Activated effector memory CD4-positive, alpha-beta T cell treated with anti-CD3 and anti-CD28 coated beads, Interleukin-2, amount 50 U/mL, for 16 hours (primary cell): ENCODE results near the gene TGFB1.

Experiments used
- DNase-seq: peaks from one replicate; pipeline ENCODE4 v3.0.0-alpha.2; 2020

Gene TGFB1

DNA sequence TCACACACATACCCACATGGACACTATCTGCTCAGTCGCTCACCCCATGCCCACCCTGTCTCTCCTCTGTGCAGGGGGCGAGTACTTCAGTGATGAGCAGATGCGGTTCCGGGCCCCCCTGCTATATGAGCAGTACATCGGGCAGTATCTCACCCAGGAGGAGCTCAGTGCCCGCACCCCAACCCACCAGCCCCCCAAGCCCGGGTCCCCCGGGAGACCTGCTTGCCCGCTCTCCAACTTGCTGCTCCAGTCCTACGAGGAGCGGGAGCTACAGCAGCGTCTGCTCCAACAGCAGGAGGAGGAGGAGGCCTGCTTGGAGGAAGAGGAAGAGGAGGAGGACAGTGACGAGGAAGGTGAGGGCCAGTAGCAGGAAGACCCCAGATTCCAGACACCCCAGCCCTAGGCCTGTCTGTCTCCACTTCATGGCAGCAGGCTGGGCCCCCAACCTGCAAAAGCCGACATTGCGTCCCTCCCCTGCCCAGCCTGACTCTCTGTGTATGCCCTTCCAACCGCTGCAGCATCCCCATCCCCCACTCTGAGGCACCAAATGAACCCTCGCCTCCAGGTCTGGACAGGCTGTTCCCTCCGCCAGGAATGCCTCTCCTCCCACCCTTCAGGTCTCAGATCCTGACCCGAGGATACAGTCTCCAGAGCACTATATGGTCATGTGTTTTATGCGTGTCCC, 34.1 kb downstream of the TGFB1 start:
- no peak for DNase-seq

DNA sequence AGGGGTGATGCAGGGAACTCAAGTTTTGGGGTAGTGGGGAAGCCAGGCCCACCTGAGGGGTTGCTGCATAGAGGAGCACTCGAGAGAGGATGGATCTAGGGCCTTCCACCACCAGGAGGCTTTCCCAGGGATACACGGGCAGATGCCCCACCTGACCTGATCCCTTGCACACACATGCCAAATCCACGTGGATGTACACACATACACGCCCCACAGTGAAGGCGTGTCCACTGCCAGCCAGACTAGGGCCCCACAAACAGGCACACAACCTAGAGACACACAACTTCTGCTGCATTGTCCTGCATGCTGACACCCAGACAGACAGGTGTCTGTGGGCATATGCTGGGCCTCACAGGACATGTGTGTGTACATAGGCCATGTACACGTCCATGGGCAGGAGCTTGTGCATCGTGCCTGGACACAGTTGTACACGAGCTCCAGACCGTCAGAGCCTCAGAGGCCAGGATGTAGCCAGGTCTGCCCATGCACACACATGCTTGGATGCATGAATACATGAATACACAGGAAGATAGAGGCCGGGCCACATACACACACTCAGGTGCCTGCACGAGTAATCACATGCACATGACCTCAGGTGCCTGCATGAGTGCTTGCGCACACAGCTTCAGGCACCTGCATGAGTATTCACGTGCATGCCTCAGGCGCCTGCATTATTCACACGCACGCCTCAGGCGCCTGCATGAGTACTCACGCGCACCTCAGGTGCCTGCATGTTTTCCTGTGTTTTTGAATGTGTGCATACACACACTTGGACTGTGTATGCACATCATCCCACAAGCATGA, 34.8 kb downstream of the TGFB1 start:
- no peak for DNase-seq

DNA sequence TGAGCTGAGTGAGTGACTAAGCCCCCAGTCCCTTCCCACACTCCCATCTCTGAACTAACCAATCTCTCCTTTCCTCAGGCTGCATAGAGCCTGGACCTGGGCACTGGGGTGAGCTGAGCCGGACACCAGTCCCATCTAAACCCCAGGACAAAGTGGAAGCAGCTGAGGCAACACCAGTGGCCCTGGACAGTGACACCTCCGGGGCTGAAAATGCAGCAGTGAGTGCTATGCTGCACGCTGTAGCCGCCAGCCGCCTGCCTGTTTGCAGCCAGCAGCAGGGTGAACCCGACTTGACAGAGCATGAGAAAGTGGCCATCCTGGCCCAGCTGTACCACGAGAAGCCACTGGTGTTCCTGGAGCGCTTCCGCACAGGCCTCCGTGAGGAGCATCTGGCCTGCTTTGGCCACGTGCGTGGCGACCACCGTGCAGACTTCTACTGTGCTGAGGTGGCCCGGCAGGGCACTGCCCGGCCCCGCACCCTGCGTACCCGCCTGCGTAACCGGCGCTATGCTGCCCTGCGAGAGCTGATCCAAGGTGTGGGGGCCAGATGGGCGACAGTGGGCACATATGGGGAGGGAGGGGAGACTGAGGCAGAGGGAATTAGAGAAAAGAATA, 37.3 kb downstream of the TGFB1 start:
- no peak for DNase-seq

DNA sequence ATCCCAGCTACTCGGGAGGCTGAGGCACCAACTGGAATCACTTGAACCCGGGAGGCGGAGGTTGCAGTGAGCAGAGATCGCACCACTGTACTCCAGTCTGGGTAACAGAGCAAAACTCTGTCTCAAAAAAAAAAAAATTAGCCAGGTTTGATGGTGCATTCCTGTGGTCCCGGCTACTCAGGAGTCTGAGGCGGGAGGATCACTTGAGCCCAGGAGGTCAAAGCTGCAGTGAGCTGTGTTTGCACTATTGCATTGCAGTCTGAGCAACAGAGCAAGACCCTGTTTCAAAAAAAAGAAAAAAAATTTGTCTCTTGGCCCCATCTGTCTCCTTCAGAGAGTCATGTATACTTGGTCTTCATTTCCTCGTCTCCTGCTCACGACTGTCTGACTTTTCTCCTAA, 42.1 kb downstream of the TGFB1 start:
- no peak for DNase-seq

DNA sequence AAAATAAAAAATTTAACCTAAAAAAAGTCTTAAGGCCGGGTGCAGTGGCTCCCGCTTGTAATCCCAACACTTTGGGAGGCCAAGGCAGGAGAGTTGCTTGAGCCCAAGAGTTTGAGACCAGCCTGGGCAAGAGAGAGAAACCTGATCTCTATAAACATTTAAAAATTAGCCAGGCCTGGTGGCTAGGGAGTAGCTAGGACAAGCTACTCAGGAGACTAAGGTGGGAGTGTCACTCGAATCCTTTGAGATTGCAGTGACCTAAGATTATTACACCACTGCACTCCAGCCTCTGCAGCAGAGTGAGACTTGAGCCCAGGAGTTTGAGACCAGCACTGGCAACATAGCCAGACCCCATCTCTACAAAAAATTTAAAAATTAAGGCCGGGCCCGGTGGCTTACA, 42.6 kb downstream of the TGFB1 start:
- DNase-seq = no peak

DNA sequence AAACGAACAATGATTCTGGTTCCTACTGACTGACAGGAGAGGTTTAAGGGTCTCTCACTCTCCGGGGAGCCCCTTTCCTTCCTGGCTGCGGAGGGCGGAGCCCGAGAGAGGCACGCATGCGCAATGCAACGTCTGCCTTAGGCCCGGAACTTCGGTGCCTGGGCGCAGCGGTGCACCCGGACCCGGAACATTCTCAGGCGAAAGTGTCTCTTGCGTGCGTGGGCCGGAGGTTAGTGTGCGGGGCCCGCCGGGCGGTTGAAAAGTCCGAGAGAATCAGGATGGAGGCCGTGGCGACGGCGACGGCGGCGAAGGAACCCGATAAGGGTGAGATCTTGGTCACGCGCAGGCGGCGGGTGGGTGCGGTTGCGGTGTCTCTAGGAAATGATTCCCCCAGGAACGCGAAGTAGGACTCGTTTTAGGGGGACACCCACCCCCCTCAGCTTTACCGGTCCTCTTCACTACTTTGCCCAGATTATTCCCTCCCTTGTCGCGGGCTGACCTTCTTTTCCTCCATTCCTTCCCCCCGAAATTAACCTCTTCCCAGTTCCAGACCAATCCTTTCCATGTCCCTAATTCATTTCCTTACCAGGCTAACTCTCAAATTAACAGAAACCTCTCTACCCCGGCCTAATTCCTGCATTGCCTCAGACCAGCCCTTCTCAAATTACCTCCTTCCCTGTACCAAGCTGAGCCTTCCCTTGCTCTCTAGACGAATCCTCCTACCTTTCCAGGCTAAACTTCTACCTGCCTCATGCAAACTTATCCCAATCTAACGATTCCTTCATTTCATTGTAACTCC, 43.5 kb downstream of the TGFB1 start, which contains the start of gene CCDC97:
Gene CCDC97 (plus strand): TSS at position 140 of the 799 bp plus-strand sequence. CDS start 139 bp downstream, at position 279.
- DNase-seq = peak; percentile 96

DNA sequence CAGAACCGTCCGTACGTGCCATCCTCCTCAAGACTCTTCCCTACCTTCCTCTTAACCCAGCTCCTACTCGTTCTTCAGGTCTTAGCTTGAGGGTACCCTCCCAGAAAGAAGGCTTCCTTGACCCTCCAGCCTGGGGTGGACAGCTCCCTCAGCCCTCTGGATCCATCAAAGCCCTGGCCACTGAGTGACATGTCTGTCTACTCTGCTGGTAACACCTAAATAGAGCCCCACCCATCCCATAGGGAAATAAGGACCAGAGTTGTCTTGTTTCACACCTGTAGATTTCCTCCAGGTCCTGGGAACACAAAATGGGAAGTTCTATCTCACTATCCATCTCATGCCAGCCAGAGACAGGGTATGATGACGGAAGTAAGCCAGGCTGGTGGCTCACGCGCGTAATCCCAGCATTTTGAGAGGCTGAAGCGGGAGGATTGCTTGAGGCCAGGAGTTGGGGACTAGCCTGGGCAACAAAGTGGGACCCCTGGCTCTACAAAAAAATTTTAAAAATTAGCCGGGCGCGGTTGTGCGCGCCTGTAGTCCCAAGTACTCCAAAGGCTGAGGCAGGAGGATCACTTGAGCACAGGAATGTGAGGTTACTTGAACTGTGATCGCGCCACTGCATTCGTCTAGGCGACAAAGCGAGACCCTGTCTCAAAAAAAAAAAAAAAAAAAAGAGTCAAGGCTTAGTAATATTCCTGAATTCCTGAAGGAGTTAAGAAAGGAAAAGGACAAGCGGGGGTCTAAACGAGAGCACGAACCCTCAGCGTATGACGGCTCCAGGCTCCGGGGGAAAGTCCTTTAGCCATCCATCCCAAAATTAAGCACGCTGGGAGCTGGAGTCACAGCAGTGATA, 44.3 kb downstream of the TGFB1 start:
- no peak for DNase-seq

DNA sequence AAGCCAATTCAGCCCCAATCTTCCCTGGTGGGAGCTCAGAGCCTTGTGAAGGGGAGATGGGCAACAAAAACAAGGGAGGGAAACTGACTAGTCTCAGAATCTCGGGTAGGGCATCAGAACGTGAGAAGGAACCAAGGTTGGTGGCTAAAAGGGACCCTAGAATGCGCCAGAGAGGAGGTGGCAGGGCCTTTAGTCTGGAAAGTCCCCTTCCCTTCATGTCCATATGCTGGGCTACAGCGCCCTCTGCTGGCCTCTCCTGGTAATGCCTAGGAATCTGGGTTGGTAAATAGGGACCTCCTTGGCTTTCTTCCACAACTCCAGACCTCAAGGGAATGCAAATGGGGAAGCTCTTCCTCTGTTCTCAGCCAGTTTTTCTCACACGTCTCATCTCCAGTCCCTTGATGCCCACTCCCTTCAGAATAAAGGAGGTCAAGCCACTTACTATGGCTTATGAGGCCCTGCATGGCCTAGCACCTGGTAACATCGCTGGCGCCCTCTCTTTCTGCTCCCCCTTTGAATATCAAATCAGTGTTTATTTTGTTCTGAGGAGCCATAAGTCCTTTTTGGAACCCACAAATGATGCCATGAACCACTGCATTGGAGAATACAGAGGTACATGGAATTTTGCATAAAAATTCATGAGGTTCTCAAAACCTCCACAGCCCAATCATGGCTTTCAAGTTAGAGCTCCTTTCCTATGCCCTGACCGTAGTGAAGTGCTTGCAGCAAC, 45.1 kb downstream of the TGFB1 start:
- peak; percentile 99 for DNase-seq

DNA sequence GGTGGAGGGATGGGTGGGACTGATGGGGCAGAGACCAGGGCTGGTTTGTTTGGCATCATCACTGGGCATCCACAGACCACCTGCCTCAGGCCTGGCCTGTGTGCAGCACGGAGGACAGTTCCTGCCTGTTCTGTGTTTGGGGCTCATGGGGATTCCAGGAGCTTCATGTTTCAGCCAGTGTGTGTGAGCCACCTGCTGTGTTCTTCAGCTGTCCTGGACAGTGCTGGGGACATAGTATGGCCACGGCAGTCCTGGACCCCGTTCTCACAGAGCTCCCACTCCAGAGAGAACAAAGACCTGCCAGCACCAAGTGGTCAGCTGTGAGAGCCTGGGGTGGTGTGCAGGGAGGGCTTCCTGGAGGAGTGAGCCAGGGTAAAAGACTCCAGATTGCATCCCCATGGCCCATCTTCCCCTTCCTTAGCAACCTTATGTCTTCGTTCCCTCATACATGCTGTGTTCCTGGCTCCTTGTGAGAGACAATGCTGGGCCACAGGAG, 45.7 kb downstream of the TGFB1 start:
- no peak for DNase-seq

DNA sequence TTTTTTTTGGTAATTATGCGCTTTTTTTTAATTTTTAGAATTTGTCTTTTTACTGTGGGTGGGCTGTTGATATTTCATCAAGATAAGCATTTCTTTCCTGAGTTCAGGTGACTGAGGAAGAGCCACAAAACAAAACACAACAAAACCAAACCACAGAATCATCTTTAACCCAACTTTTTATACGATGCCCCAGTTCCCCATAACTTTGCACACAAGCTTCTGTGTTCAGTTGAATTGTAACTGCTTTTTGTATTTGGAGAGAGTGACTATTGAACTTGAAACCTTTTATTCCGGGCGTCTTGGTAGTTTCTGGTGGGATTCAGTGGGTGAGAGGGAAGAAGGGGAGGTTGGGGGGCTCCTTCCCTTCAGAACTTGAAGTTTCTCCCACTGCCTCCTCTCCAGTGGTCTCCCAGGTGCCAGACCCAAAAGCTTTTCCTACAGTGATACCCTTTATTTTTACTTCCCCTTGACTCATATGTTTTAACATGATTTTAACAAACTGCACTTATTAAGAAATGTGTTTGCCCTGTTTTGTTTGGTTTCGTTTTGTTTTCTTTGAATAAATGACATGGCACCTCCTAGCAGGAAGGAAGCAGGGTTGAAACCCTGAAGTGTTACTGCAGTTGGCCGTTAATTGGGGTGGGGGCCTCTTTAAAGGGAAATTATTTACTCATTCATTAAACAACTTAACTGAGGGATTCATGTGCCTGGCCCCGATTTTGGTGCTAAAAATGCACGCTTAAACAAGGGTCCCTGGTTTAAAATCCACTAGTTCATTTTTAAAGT, 46.4 kb downstream of the TGFB1 start:
- no peak for DNase-seq

DNA sequence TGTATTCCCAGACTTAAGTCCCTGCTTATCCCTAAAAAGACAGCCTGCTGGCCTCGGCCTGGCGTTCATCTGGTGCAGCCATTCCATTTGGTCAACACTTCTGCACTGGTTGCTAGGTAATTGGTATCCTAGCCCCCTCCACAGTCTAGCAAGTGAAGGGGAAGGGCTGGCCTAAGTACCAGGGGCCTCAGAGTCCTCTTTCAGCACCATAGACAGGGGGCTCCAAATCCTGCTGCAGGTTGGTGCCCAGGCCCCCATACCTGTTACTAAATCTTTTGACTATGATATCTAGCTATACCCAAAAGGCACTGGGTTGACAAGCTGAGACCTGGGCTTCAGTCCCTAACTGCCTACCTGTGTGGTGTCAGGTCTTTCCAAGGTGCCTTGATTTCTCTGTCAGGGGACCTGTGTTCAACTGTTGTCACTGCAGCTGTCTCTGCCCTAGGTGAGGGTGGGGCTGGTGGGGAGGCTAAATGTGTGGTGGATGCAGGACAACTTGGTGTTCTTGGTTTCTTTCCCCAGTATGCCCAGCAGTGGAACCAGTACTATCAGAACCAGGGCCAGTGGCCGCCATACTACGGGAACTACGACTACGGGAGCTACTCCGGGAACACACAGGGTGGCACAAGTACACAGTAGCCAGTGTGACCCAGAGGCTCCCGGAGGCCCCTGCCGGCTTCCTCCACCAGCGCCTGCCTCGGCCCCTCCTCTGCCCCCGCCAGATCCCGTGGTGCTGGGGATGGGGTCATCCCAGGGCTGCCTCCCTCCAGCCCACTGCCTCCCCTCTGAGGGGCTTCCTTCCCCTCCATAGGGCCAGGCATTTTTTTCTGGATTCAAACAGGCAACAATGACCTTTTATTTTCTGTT, 47.6 kb downstream of the TGFB1 start:
- DNase-seq = no peak

DNA sequence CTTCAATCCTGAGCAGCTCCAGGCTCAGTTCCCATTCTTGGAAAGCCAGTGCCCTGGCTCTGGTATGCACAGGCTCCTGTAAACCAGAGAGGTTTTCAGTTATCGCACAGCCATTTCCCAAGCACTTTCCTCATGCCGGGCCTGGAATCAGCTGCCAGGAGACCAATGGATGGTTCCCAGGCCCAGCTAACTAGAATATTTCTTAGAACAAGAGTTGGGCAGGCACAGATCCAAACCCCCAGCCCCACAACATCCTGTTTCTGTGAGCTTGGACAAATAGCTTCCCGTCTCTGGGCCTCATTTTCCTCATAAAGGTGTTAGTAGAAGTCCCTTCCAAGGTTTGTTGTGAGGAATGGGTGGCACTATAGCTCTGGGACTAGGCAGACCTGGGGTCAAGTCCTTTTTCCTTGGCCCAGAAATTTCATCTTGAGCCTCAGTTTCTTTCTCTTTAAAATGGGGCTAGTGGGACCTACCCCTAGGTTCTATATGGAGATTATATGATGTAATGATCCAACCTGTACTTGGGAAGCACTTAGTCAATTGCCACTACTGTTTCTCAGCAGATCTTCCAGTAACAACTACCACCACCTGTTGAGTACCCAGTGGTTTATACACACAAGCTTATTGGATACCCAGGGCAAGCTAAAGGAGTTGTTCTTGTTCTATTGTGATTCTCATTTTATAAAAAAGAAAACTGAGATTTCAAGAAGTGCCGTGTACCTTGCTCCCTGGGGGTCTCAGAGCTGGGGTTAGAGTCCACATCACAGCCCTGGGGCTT, 48.8 kb downstream of the TGFB1 start:
- DNase-seq = no peak

DNA sequence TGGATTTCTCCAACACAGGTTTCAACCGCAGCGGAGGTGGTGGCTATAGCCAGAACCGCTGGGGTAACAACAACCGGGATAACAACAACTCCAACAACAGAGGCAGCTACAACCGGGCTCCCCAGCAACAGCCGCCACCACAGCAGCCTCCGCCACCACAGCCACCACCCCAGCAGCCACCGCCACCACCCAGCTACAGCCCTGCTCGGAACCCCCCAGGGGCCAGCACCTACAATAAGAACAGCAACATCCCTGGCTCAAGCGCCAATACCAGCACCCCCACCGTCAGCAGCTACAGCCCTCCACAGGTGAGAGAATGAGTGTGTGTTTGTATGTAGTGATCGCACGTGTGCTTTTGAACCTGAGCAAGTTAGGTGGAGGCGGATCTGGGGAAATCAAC, 49.8 kb downstream of the TGFB1 start:
- no peak for DNase-seq

DNA sequence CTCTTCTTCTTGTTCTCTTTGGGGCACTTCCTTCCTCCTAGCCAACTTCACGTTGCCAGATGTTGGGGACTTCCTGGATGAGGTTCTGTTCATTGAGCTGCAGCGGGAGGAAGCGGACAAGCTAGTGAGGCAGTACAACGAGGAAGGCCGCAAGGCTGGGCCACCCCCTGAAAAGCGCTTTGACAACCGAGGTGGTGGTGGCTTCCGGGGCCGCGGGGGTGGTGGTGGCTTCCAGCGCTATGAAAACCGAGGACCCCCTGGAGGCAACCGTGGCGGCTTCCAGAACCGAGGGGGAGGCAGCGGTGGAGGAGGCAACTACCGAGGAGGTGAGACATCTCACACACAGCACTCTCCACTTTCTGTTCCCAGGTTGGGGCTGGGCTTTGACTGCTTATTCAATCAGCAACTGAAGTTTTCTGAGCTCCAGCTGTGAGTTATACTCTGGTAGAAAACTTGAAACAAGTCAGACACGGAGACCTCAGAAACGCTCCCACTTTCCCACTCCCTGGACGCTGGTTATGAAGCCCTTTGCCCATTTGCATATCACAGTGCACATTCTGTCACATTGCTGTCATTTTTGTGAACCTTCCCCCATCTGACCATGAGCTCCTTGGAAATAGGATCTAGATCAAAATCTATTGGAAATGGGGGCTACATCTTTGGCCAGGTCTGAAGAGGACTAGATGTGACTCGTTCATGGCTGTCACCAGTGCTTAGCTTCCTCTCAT, 50.9 kb downstream of the TGFB1 start:
- peak; percentile 87 for DNase-seq

DNA sequence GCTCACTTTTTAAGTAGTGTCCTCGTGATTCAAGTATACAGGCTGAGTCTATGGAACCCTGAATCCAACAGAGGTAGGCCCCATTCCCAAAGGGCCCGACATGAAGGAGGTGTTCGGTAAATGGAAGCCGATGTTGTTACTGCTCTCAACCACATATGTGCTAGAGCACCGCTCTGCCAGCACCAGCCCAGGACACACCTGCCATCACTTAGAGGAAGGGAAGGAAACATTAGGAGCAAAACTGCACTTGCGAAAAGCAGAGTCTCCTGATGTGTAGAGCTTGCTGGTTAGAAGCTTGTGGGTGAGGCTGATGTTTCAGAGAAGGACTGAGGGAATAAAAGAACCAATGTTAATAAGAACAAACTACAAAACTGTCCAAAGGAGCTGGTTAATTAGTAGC, 53.2 kb downstream of the TGFB1 start:
- peak; percentile 46 for DNase-seq

DNA sequence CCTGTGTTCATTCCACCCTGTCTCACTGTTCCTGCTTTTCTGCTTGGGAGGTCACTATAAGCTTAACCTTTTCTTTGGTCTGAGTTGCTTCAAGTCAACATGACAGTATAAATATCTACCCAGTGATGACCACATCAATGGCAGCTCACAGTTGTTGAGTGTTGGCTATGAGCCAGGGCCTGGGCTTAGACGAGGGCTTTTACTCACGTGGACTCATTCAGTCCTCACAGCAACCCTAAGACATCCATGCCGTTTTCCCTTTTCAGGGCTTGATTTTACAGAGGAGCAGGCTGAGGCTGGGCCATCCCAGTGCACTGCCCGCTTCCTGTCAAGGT, 54.0 kb downstream of the TGFB1 start:
- peak; percentile 79 for DNase-seq

DNA sequence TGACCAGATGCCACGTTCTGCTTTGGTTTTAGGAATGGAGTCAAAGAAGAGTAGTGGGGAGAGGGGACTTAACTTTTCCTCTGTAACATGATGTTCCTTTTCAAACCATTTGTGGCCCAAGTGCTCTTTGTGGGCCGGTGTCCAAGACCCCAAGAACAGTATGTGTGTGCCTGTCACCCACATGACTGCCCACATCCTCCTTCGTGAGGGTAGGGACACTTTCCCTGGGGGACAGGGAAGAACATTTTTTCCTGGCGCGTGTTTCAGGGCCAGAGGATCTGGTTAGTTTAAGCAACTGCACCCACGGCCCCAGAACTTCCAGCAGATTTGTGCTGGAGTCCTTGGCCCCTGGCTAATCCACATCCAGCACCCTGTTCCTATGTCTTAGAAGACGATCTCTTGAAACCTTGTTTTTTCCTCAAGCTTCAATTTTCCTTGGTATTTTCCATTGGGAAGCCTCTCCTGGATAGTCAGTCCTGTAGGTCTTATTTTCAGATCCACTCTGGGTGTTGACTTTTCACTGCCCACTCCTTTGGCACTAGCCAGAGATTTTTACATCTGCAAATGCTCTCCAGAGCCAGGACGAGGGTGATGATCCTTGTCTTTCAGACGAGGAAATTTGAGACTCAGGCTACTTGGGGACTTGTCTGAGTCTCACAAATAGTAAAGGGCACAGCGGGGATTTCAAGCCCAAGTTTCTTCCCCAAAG, 54.5 kb downstream of the TGFB1 start:
- DNase-seq = peak; percentile 42
